ENCODE data around the gene CGREF1.
A peak's percentile ranks its signal among the peaks of the same experiment; 100 is the strongest.

The CGREF1 gene

DNA sequence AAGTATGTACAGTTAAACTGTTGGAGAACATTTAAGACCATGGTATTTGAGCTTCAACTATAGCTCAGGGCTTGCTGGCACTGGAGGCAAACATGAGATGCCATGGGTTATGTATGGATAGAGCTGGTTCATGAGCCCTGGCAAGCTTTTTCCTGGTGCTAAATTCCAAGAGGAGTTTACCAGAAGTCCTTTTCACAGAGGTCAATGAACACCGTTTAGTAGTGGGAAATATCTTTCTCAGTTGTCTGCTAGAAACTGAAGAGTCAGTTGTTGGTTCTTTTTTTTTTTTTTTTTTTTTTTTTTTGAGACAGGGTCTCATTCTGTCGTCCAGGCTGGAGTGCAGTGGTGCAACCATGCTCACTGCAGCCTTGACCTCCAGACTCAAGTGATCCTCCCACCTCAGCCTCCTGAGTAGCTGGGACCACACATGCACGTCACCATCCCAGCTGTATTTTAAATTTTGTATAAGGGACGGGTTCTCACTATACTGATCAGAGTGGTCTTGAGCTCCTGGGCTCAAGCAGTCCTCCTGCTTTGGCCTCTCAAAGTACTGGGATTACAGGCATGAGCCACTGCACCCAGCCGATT lies 31.0 kb downstream of the CGREF1 start:
- H3K36me3 Mint-ChIP-seq: peaks cover 6% of the 10 kb centered on the region
- DNase-seq (ENCODE audit: low spot score in 2 of 2): no peak
- H3K4me3 Mint-ChIP-seq: peak overlapping the region; percentile 79
- no peaks in the 10 kb centered on the region for H3K9me3 Mint-ChIP-seq
- no peak overlapping the region for H3K27ac Mint-ChIP-seq
- peaks cover 26% of the 10 kb centered on the region for H3K4me1 Mint-ChIP-seq
- ATAC-seq: no peak

DNA sequence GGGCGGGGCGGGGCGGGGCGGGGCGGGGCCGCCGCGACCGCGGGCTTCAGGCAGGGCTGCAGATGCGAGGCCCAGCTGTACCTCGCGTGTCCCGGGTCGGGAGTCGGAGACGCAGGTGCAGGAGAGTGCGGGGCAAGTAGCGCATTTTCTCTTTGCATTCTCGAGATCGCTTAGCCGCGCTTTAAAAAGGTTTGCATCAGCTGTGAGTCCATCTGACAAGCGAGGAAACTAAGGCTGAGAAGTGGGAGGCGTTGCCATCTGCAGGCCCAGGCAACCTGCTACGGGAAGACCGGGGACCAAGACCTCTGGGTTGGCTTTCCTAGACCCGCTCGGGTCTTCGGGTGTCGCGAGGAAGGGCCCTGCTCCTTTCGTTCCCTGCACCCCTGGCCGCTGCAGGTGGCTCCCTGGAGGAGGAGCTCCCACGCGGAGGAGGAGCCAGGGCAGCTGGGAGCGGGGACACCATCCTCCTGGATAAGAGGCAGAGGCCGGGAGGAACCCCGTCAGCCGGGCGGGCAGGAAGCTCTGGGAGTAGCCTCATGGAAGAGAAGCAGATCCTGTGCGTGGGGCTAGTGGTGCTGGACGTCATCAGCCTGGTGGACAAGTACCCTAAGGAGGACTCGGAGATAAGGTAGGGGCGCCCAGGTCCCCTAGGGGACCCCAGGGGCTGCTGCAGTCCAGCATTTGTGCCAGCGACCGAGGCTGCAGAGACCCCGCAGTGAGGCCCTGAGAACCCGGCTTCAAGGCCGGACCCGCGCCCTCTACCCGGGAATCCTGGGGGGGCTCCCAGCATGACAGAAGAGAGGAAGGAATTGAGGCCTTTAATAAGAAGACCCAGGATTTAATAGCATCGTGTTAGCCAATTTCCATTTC lies 32.0 kb downstream of the CGREF1 start, which contains the start of gene KHK:
TSS of gene KHK (plus strand) at position 49 of the 870 bp plus-strand sequence. CDS start at position 537, 488 bp downstream.
- H3K27ac Mint-ChIP-seq: peak within 1 kb of the TSS; percentile 75
- peak; percentile 1 for ATAC-seq
- peaks cover 26% of the 10 kb centered on the region for H3K4me1 Mint-ChIP-seq
- H3K9me3 Mint-ChIP-seq: no peaks in the 10 kb centered on the region
- H3K4me3 Mint-ChIP-seq: peak within 1 kb of the TSS; percentile 79
- no peak for DNase-seq (ENCODE audit: low spot score in 2 of 2)
- peaks cover 6% of the 10 kb centered on the region for H3K36me3 Mint-ChIP-seq

DNA sequence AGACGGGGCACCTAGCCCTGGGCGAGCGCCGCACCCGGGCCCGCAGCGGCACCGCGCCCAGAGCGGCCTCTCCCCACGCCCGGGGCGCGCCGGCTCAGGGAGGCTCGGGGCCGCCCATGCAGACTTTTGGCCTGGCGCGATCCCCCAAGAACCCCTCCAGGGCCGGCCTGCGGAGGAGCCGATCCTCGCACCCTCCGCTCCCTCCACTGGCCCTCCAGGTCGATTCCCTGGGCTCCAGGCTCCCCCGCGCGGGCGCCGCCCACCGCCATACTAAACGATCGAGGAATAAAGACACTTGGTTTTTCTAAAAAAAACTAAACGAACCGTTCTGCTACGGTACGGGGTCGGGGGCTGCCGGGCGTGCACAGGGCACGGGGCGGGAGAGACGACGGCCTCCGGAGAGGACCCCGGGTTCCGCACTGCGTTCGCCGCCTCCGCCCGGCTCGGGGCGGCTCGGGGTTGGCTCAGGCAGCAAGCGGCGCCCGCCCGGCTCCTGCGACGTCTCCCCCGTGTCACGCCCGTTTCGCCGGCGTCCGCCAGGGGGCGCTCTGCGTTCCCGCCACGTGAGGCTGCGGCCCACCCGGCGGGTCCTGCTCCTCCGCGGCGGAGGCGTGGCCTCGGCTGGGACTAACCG lies 32.7 kb downstream of the CGREF1 start:
- H3K27ac Mint-ChIP-seq: peak overlapping the region; percentile 75
- H3K36me3 Mint-ChIP-seq: peaks cover 9% of the 10 kb centered on the region
- no peaks in the 10 kb centered on the region for H3K9me3 Mint-ChIP-seq
- peaks cover 33% of the 10 kb centered on the region for H3K4me1 Mint-ChIP-seq
- DNase-seq (ENCODE audit: low spot score in 2 of 2) (peak; percentile 100), ATAC-seq (peak; percentile 93)
- H3K4me3 Mint-ChIP-seq: peak overlapping the region; percentile 79

DNA sequence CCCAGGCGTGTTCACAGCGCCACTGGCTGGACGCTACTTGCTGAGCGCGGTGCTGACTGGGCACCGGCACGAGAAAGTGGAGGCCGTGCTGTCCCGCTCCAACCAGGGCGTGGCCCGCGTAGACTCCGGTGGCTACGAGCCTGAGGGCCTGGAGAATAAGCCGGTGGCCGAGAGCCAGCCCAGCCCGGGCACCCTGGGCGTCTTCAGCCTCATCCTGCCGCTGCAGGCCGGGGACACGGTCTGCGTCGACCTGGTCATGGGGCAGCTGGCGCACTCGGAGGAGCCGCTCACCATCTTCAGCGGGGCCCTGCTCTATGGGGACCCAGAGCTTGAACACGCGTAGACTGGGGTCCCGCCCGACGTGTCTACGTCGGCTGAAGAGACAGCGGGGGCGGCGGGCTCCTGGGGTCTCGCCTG lies 33.2 kb downstream of the CGREF1 start:
- ATAC-seq (peak; percentile 8), DNase-seq (ENCODE audit: low spot score in 2 of 2) (peak; percentile 29 to 76)
- Mint-ChIP-seq H3K9me3 (no peaks in the 10 kb centered on the region), H3K36me3 (peaks cover 15% of the 10 kb centered on the region), H3K27ac (peak overlapping the region; percentile 75), H3K4me3 (peak overlapping the region; percentile 79), H3K4me1 (peaks cover 38% of the 10 kb centered on the region)

DNA sequence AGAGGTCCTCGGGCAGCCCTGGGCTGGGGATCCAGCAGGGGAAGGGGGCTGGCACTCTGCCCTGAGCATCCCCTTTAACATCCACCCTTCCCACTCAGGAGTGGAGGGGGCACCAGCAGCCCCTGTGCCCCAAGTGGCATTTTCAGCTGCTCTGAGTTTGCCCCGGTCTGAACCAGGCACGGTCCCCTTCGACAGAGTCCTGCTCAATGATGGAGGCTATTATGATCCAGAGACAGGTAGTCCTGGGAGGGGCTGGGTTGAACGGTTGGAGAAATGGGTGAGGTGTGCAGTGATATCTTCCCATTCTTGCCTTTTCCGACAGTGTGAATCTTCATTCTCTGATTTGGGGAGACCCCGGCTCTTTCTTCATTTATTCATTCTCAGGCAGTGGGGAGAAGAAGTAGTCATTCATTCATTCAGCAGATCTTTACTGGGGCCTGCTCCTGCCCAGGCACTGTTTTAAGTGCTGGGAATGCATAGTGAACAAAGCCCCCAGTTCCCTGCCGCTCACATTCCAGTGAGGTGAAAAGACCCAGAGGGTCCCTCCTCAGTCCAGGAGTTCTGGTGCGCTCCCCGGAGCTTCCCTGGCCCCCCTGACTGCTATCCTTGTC lies 33.8 kb downstream of the CGREF1 start:
- H3K4me3 Mint-ChIP-seq: peak overlapping the region; percentile 79
- peaks cover 17% of the 10 kb centered on the region for H3K36me3 Mint-ChIP-seq
- DNase-seq (ENCODE audit: low spot score in 2 of 2): no peak
- no peaks in the 10 kb centered on the region for H3K9me3 Mint-ChIP-seq
- peak overlapping the region; percentile 75 for H3K27ac Mint-ChIP-seq
- no peak for ATAC-seq
- H3K4me1 Mint-ChIP-seq: peaks cover 43% of the 10 kb centered on the region

DNA sequence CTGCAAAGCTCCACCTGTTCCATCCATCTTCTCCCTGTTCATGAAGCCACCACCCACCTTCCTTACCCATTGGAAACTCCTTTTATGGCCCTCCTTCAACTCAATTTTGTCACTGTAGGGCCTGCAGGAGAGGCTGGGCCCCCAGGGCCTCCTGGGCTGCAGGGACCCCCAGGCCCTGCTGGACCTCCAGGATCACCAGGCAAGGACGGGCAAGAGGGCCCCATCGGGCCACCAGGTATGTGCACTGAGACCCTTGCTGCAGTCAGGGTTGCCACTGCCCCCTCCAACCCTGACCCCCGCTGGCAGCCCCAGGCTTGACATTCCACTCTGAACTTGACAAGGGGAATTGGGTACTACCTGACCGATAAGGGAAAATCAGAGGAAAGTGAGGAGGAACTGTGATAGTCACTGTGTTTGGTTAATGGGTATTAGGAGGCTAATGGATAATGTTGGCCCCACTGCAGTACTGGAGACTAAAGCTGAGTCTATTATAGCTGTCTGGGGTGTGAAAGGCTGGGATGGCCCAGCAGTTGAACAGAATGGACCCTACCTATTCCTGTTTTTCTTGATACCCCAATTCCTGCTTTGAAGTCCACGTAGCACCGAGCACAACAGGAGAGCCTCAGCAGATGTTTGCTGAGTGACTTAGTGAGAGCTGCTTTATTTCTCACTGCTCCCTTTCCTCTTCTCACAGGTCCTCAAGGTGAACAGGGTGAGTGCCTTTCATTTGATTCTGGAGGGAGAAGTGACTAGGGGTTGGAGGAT lies 34.4 kb downstream of the CGREF1 start:
- H3K36me3 Mint-ChIP-seq: peaks cover 17% of the 10 kb centered on the region
- H3K27ac Mint-ChIP-seq: no peak overlapping the region
- DNase-seq (ENCODE audit: low spot score in 2 of 2) (no peak), ATAC-seq (no peak)
- peaks cover 47% of the 10 kb centered on the region for H3K4me1 Mint-ChIP-seq
- peak overlapping the region; percentile 79 for H3K4me3 Mint-ChIP-seq
- H3K9me3 Mint-ChIP-seq: no peaks in the 10 kb centered on the region

DNA sequence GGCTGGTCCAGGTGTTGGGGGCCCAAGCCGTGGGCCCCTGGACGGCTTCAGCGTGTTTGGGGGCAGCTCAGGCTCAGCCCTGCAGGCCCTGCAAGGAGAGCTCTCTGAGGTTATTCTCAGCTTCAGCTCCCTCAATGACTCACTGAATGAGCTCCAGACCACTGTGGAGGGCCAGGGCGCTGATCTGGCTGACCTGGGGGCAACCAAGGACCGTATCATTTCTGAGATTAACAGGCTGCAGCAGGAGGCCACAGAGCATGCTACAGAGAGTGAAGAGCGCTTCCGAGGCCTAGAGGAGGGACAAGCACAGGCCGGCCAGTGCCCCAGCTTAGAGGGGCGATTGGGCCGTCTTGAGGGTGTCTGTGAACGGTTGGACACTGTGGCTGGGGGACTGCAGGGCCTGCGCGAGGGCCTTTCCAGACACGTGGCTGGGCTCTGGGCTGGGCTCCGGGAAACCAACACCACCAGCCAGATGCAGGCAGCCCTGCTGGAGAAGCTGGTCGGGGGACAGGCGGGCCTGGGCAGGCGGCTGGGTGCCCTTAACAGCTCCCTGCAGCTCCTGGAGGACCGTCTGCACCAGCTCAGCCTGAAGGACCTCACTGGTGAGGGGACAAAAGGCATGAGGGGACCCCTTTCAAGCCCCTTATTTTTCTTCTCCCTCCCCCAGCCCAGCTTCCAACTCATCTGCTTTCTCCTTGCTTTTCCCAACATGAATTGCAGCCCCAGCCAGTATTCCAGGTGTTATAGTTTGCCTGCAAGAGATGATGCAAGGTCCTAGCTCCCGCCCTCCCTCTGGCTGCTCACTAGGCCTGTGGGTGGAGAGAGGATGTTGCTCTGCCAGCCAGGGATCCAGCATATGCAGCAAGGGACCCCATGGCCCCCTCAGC lies 35.3 kb downstream of the CGREF1 start:
- DNase-seq (ENCODE audit: low spot score in 2 of 2): no peak
- Mint-ChIP-seq H3K4me3 (peak overlapping the region; percentile 23), H3K36me3 (peaks cover 17% of the 10 kb centered on the region), H3K4me1 (peaks cover 47% of the 10 kb centered on the region), H3K9me3 (no peaks in the 10 kb centered on the region), H3K27ac (no peak overlapping the region)
- no peak for ATAC-seq

DNA sequence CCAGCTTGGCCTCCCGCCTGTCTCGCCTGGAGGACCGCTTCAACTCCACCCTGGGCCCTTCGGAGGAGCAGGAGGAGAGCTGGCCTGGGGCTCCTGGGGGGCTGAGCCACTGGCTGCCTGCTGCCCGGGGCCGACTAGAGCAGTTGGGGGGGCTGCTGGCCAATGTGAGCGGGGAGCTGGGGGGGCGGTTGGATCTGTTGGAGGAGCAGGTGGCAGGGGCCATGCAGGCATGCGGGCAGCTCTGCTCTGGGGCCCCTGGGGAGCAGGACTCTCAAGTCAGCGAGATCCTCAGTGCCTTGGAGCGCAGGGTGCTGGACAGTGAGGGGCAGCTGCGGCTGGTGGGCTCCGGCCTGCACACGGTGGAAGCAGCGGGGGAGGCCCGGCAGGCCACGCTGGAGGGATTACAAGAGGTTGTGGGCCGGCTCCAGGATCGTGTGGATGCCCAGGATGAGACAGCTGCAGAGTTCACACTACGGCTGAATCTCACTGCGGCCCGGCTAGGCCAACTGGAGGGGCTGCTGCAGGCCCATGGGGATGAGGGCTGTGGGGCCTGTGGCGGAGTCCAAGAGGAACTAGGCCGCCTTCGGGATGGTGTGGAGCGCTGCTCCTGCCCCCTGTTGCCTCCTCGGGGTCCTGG lies 36.0 kb downstream of the CGREF1 start:
- Mint-ChIP-seq H3K27ac (no peak overlapping the region), H3K9me3 (no peaks in the 10 kb centered on the region), H3K36me3 (peaks cover 17% of the 10 kb centered on the region), H3K4me1 (peaks cover 47% of the 10 kb centered on the region), H3K4me3 (peak overlapping the region; percentile 23)
- ATAC-seq (no peak), DNase-seq (ENCODE audit: low spot score in 2 of 2) (no peak)

DNA sequence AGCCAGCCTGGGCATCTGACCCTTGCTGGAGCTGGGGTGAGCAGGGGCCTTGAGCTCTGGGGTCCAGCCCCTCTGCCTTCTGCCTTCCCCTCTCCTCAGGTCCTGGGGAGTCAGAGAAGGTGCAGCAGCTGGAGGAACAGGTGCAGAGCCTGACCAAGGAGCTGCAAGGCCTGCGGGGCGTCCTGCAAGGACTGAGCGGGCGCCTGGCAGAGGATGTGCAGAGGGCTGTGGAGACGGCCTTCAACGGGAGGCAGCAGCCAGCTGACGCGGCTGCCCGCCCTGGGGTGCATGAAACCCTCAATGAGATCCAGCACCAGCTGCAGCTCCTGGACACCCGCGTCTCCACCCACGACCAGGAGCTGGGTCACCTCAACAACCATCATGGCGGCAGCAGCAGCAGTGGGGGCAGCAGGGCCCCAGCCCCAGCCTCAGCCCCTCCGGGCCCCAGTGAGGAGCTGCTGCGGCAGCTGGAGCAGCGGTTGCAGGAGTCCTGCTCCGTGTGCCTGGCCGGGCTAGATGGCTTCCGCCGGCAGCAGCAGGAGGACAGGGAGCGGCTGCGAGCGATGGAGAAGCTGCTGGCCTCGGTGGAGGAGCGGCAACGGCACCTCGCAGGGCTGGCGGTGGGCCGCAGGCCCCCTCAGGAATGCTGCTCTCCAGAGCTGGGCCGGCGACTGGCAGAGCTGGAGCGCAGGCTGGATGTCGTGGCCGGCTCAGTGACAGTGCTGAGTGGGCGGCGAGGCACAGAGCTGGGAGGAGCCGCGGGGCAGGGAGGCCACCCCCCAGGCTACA lies 36.8 kb downstream of the CGREF1 start:
- DNase-seq (ENCODE audit: low spot score in 2 of 2): no peak
- peak overlapping the region; percentile 95 for H3K27ac Mint-ChIP-seq

DNA sequence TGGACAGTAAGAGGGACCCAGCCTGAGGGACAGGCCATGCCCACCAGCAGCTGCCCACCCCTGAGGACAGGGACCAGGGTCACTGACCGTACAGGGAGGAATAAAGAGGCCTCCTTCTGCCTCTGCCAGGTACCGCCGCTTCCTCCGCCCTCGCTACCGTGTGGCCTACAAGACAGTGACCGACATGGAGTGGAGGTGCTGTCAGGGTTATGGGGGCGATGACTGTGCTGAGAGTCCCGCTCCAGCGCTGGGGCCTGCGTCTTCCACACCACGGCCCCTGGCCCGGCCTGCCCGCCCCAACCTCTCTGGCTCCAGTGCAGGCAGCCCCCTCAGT lies 38.4 kb downstream of the CGREF1 start:
- H3K4me1 Mint-ChIP-seq: peaks cover 50% of the 10 kb centered on the region
- H3K36me3 Mint-ChIP-seq: peaks cover 11% of the 10 kb centered on the region
- ATAC-seq: no peak

More for the DNA sequence above, 36.8 kb downstream of the CGREF1 start:
- no peak for ATAC-seq
- H3K36me3 Mint-ChIP-seq: peaks cover 17% of the 10 kb centered on the region
- peak overlapping the region; percentile 73 for H3K4me3 Mint-ChIP-seq
- H3K4me1 Mint-ChIP-seq: peaks cover 45% of the 10 kb centered on the region
- H3K9me3 Mint-ChIP-seq: no peaks in the 10 kb centered on the region

DNA sequence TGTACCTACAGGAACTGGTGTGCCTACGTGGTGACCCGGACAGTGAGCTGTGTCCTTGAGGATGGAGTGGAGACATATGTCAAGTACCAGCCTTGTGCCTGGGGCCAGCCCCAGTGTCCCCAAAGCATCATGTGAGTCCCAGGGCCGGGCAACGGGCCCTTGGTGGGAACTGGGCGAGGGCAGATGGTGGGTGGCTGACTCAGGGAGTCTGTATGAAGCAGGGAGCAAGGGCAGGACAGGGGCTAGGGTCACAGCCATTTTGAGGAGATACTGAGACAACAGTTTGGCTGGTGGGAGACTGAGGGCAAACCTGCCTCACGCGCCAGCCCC lies 38.8 kb downstream of the CGREF1 start:
- peaks cover 50% of the 10 kb centered on the region for H3K4me1 Mint-ChIP-seq
- H3K9me3 Mint-ChIP-seq: no peaks in the 10 kb centered on the region
- ATAC-seq (no peak), DNase-seq (ENCODE audit: low spot score in 2 of 2) (no peak)
- peak overlapping the region; percentile 95 for H3K27ac Mint-ChIP-seq
- no peak overlapping the region for H3K4me3 Mint-ChIP-seq
- H3K36me3 Mint-ChIP-seq: peaks cover 11% of the 10 kb centered on the region

More for the DNA sequence above, 38.4 kb downstream of the CGREF1 start:
- no peak for DNase-seq (ENCODE audit: low spot score in 2 of 2)
- peak overlapping the region; percentile 95 for H3K27ac Mint-ChIP-seq
- peak overlapping the region; percentile 73 for H3K4me3 Mint-ChIP-seq
- no peaks in the 10 kb centered on the region for H3K9me3 Mint-ChIP-seq

DNA sequence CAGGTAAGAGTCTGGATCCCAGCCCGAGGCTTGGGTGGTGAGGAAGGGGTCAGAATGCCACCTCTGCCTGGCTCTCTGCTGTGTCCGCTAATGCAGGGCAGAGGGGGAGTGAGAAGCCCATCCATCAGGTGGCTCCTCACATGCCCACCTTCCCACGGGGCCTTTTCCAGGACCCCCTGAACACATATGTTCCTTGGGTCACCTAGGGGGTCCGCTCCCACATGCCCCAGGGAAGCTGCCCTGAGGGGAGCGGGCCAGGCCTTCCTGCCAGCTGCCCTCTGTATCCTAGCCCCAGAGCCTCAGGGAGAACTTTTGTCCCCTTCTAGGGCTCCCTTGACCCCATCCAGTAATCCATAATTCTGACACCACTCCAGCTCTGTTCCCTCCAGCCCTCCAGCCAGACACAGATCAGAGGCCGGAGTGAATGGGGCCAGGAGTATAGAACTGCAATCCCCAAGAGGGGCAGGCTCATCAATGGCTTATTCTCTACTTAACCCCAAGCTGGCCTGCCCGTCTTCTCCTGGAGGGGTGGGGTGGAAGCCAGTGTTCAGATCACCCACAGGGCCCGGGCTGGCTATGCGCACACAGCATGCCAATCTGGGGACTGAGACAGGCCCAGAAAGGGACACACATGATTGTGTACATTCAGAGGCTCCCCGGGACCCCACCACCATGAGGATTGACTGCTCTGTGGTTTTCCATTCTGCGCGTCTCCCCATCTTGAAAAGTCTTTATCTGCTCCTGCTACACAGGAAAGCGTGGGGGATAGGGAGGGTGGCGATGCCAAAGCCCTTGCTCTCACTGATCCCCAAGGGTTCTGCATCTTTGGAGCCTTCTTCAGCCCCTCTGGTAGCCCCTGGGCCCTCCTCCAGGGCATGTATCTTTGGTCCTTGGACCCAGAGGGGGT lies 39.4 kb downstream of the CGREF1 start:
- no peaks in the 10 kb centered on the region for H3K9me3 Mint-ChIP-seq
- peaks cover 11% of the 10 kb centered on the region for H3K36me3 Mint-ChIP-seq
- H3K27ac Mint-ChIP-seq: peak overlapping the region; percentile 95
- DNase-seq (ENCODE audit: low spot score in 2 of 2): no peak
- no peak for ATAC-seq
- no peak overlapping the region for H3K4me3 Mint-ChIP-seq
- H3K4me1 Mint-ChIP-seq: peaks cover 53% of the 10 kb centered on the region
